ENCODE data around the gene VPS26B.
A peak's percentile ranks its signal among the peaks of the same experiment; 100 is the strongest.
"Not testable (repeated sequence)": the region's sequence is repeated elsewhere in the genome, so short reads cannot be mapped to it uniquely, and the experiment has no call there.

The VPS26B gene

DNA sequence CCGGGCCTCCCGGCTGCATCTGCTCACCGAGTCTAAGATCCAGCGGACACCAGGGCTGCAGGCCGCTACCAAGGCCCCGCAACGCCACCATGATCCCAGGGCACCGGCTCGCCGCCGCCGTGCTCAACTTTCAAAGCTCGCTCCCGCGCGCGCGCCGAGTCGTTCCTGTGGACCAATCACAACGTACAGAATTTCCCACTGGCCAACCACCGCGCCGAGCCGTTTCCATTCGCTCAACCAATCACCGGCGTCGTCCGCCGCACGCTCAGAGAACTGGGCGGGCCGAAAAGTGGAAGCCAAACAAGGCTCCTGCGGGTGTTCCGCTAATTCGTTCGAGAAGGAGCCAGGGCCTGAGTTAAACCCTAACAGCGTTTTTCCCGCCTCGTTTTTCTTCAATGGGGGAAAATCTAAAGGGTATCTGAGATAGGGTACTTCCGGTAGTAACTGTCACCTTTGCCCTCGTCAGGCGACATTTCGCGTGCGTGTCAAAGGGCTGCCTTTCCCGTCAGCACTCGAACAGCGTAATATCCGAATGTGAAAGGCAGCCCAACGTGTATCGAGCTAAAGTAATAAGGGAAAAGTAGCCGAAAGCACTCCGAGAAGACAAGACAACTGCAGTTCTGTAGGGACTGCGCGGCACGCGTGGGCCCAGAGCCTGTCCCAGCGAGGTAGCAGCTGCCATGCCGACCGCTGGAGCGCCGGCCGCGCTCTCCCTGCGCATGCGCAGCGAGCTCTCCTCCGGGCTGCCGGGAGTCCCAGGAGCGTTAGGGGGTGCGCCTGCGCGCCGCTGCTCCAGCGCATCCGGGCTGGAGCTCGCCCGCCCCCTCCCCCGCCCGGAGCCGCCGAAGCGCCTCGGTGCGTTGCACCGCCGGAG is at the start of gene VPS26B, which contains the start of gene NCAPD3:
Gene VPS26B, plus strand, starts transcription at position 836 of the 874 bp plus-strand sequence. CDS start 452 bp downstream, outside the sequence.
Gene NCAPD3, minus strand, starts transcription at position 132 of the 874 bp plus-strand sequence. Its CDS starts 41 bp downstream, at position 91.
- peak; percentile 96 for DNase-seq

DNA sequence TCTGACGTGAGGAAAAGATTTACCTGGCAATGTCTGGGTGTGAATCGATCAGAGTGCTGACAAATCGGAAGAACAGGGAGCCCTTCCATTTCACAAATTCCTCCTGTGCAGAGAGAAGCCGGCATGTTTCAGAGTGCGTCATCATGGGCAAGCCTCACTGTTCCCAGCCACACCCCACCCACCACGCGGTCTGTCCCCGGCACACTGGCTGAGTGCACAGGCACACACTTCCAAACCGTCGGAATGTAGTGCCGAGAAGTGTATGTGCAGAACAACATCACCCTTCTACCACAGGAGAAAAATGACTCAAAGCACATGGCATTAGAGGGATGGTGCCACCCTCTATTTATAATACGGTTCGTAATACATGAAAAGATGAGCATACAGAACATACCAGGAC is 48.2 kb upstream of the VPS26B start:
- no peak for DNase-seq

DNA sequence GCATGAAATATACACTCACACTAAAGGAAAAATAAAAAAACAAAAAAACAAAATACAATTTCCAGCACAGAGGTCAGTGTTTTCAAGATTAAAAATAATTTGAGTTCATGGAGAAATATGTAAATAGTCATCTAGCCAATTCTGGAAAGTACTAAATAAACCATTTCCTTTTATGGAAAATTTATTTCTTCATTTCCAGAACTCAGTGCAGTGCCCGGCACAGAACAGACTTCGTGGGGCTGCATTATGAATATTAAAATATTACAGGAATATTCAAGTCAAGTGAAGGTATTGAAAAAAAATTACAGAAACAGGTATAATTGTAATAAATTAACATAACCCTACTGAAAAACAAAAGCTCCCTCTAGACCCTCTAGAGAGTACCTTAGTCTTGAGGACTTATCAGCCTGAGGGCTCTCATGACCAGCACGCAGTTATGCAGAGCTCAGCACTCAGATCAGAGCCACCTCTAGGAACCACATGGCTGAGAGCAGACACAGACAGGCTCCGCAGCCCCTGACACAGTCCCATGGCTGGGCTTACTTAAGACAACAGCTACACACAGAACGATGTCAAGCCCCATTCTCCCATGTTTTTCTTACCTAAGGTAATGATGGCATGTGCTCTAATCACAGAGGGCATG is 46.3 kb upstream of the VPS26B start:
- DNase-seq: no peak

DNA sequence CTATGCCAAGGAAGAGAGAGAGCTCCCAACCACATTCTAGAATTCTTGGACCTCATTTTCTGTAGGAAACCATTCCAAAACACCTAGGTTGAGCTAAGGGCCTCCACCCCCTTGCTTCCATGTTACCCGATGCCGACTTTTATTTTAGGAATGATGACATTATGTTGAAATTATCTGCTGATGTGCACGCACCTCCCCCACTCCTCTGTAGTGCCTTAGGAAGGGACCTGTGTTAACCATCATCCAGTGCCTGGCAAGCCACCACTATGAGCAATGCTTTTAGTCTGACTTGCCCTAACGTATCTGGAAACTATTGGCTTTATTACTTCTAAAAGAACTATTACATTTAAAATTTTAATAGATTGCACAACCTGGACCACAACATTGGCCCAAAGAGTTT is 42.8 kb upstream of the VPS26B start:
- peak; percentile 70 for DNase-seq

DNA sequence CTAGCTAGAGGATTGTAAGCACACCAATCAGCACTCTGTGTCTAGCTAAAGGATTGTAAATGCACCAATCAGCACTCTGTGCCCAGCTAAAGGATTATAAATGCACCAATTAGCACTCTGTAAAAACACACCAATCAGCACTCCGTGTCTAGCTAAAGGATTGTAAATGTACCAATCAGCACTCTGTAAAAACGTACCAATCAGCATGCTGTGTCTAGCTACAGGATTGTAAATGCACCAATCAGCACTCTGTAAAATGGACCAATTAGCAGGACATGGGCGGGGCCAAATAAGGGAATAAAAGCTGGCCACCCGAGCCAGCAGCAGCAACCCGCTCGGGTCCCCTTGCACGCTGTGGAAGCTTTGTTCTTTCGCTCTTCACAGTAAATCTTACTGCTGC is 36.4 kb upstream of the VPS26B start:
- DNase-seq: not testable (repeated sequence)

DNA sequence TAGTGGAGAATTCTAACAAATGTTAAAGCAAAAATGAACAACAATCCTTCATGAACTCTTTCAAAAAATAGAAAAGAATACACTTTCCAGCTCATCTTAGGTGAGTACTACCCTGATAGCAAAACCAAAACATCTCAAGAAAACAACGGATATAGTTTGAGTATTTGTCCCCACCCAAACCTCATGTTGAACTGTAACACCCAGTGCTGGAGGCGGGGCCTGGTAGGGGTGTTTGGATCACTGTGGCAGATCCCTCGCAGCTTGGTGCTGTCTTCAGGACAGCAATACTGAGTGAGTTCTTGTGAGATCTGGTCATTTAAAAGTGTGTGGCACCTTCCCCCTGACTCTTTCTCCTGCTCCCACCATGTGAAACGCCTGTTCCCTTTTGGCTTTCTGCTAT is 27.7 kb upstream of the VPS26B start:
- no peak for DNase-seq

DNA sequence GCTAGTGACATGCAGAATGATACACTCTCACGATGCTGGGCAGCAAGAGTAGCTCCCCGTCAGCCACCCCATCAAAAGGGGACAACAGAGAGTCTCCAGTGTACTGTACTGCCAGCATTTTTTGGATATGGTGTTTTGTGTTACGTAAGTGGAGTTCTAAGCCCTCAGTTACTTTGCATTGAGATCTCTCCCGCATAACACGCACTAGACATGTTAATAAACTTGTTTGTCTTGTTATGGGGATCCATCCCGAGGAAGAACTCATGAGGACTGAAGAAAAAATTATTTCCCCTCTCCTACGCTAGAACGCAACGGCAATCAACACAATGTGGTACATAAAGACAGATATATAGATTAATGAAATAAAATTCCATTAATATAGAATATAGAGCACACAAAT is 24.9 kb upstream of the VPS26B start:
- DNase-seq: no peak

DNA sequence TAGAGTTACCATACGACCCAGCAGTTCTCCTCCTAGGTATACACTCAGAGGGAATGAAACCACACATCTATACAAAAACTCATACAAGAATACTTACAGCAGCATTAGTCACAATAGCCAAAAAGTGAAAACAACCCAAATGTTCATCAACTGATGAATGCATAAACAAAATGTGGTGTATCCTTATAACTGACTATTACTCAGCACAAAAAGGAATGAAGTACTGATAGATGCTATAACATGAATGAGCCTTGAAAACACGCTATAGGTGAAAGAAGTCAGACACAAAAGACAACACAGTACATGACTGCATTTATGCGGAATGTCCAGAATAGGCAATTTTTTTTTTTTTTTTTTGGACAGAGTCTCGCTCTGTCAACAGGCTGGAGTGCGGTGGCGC is 23.8 kb upstream of the VPS26B start:
- DNase-seq: no peak

DNA sequence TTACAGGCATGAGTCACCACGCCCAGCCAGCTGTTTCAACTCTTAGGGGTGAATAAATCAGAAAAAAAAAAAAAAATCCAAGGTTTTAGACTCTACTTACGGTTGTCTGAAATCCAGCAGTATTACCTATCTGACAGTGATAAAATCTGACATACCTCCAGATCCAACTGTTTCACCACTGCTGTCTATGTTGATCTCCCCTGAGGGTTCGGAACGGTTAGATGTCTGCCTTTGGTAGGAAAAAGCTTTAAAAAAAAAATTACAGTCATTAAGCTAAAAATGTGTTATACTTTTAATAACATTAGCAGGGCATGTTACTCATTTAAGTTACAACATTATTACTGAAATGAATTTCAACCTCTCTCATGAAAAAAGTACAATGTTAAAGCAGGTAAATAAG is 21.8 kb upstream of the VPS26B start:
- no peak for DNase-seq

DNA sequence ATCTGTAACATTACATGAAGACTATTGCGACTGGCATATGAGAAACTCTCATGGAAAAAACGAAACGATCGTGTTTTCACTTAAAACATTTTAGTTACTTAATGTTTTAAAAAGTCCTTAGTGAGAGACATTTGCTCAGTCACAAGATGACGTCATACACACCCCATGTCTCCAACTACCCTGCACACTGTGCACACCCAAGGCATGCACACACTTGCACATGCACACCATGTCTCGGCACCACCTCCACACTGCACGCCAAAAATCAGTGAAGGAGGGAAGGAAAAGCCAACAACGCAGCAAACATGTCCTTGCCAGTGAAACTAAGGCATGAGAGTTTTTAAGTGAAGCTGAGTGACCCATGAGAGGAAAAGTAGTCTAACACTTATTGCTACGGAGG is 18.7 kb upstream of the VPS26B start:
- DNase-seq: no peak

DNA sequence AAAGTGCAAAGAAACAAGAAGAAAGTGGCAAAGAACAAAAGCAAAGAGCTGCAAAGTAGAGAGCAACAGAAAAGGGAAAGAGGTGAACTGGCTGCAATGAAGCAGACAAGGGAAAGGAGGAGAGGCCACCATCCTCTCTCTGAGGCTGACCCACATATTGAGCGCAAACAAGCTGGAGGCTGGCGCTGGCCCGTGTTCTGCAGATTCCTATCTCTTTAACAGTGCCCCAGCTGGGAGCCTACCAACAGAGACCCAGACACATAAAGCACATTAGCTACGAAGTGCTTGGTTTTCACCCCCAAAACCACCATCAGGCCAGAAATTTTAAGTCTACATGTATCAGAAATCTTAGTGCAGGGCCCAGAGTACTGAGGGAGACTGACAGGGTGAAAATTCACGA is 18.3 kb upstream of the VPS26B start:
- no peak for DNase-seq

DNA sequence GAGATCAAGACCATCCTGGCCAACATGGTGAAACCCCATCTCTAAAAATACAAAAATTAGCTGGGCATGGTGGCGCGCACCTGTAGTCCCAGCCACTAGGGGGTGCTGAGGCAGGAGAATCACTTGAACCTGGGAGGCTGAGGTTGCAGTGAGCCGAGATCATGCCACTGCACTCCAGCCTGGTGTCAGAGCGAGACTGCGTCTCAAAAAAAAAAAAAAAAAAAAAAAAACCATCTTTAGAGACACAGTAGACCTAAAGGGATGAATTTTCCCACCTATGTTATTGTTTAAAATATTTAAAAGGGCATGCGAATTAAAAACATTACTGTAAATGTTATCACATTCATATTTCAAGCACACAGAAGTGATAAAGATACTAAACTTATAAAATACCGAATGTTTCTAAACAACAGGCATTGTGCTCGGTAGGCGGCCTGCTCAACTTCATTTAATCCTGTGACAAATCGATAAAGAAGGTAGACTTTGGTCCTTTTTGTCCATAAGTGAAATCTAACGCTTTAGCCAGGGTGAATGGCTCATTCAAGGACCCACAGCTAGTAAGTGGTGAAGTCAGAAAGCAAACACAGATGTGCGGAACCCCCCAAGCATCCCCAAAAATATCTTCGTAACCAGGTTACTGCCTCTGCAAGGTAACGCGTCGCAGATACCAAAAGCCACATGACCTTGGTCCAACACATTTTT is 16.8 kb upstream of the VPS26B start:
- DNase-seq: peak; percentile 17

DNA sequence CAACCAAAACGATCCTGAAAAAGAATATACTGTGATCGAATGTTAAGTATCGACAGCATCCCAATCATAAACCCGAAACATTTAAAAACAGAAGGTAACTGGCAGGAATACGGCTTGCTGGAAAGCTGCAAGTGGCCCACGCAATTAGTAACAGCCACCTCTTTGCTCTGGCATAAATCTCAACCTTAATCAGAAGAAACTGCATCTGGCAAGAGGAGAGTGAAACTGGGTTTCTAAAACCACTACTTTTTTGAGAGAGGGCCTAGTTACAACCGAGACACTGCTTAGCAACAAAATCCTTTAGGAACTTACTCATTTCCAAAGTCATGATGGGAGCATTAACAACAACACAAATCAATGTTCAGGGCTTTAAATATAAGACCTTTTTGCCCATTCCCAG is 8.6 kb upstream of the VPS26B start:
- DNase-seq: no peak

DNA sequence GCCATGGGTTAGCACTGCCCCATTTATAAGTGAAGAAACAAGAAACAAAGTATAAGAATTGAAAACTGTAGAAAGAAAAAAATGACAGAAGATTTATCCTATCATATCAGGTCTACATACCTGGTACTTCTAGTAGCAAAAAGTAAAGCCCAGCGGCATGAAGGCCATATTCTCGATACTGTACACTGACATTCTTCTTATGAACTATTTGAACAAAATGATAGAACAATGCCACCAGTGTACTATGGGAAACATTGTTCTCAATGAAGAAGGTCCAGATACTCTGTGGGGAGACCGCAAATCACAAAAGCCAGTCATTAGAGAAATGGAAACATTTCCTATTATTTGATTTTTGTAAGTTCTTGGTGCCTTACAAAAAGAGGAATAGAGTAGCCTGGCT is 7.7 kb upstream of the VPS26B start:
- no peak for DNase-seq

DNA sequence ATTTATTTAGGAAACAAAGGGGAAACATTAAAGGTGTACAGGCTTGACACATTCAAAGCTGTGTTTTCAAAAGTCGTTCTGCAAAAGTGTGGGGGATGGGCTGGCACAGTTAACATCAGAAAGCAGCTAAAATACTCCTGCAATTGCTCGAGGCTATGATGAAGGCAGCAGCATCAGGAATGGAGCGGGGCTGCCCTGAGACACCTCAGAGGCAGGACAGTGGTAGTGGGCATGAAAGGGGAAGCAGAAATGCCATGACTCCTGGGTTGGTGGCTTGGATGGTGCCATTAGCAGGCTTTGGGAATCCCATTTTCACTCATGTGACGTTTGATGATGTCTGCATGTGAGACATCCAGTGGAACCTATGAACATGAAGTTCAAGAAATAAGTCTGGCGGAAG is 1.4 kb upstream of the VPS26B start:
- no peak for DNase-seq

DNA sequence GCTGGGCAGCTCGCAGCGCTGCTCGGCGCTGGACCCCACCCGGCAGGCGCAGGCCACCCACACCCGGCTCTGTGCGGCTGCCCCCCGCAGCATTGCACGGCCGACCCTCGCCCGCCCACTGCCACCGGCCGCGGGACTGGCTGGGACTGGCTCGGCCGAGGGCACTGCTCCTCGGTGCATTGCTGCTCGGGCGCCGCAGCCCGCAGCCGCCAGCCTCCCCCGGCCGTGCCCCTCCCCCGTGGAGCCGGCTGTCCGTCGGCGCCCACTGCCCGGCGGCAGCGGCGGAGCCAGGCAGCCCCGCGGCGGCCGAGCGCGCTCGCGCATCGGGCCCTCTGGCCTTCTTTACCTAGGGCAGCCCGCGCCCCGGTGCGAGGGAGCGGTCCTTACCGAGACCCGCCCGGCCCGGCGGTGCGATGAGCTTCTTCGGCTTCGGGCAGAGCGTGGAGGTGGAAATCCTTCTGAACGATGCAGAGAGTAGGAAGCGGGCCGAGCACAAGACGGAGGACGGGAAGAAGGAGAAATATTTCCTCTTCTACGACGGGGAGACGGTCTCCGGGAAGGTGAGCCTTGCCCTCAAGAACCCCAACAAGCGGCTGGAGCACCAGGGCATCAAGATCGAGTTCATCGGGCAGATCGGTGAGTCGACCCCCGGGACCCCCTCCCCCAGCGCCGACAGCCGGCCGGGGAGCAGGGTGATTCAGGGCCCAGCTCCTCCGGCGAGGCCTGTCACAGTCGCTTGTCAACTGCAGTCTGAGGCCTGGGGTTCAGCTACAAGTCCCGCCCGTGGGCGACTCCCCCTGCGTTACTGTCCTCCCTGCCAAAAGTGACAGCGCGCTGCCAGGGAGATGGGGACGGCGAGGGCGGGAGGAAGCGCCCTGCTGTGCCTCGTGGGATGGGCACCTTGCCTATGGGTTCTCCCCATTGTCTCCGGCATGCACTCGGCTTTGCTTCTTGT is 516 bp downstream of the VPS26B start:
- peak; percentile 26 for DNase-seq

DNA sequence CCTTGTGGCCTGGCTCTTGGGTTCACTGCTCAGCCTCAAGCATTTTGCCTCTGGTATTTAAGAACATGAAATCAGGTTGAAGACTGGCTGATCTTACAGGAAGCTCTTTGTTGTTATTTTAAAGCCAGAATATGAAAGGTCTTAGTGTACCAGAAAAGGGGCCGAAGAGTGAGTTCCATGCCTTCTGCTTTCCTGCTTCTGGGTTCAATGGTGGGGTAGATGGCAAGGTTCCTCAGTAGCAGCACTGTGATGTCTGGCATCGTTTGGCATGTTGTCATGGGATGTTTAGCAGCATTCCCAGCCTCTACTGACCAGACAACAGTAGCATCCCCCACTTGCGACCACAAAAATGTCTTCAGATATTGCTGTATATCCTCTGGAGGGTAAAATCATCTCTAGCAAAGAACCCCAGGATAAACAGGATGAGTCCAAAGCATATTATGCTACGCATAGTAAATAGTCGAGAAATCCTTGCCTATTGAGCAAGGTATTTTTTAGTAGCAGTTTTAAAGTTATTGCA is 2.4 kb downstream of the VPS26B start:
- peak; percentile 36 for DNase-seq

DNA sequence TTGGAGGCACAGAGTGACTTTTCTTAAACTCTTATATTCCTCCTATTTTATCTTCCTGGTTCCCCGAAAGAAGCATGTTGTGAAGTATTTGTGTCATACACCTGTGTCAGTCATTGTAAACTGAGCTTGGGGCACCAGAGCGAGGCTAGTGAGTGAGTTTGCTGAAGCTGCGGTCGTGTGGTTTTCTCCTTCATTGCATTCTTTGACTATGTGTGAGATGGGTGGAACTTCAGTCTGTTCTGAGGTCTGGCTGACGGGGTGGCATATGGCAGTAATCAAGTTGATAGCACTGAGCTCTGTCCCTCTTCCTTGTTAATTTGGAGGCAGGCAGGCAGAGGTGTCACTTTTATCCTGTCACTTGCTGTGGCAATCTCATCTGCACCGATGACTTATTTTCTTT is 4.2 kb downstream of the VPS26B start:
- peak; percentile 82 for DNase-seq

DNA sequence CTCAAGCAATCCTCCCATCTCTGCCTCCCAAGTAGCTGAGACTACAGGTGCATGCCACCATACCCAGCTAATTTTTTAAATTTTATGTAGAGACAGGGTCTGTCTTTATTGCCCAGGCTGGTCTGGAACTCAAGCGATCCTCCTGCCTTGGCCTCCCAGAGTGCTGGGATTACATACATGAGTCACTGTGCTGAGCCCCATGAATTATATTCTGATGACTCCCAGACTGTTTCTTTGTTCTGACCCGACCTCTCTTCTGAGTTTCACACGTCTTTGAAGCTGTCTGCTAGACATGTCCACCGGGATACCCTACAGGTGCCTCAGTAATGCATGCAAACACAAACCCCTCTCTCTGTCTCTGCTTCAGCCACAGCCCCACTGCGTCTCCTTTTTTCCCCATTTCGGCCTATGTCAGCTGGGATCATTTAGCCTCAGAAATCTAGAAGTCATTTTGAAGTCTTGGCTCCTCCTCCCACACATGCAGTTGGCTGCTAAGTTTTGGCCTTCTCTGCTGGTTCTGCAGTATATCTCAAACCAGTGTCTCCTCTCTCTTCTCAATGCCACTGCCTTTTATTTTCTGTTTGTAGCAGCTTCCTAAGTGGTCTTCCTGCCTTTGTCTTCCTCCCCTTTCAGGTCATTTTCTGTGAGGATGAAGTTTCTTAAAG is 4.8 kb downstream of the VPS26B start:
- DNase-seq: peak; percentile 48

DNA sequence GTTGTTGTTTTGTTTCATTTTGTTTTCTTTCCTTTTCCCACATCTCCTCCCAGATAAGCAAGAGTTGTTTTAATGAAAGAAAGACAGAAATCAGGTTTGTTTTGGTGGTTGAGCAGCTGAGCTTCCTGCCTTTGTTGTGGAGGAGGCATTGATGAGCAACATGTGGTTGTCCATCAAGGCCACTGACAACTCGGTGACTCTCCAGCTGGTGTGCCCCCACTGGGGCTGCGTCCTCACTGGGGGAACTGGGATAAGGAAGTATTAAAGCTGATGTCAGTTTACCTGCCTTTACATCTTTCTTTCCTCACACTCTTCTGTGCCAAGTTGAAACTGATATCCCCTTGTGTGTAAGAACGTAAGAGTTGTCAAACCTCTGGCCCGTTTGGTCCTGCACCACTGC is 5.9 kb downstream of the VPS26B start:
- no peak for DNase-seq

DNA sequence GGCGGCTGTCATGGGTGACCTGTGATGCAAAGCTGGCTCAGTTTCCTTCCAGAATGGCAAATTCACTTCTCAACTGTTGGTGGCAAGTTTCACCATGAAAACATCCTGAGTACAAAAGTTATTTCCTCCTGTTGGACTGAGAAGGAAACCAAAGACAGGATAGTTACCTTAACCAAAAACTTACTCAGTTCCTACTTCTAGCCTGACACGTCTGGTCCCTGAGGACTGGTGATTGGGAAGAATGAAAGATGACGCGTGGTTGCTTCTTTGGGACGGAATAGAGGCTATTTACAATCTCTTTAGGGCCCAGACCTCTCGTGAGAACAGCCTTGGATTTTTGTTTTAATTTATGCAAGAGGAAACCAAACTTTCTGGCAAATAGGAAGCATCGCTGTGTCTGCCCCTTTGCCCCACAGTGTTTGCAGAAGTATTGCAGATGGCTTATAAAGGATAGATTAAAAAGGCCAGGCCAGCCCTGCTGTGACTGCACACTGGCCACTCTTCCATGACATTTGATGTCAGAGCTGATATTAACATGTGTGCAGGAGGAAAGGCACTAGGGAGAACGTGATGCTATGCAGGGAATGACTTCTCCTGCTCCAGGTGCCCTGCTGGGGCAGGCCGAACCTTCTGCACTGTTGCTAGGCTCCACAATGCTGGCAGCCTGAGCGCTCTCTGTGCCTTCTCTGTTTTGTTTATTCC is 7.6 kb downstream of the VPS26B start:
- DNase-seq: no peak
